Measurements from ENCODE around the gene GALNT16. TPM values are rescaled to one million over a fixed set of nuclear protein-coding genes. Genes with fewer than 3 reads are reported as not detected.

Gene GALNT16
- total RNA-seq, 4 donors from 2014 or later: 2.5 to 11.3 (median 2.8) TPM

DNA sequence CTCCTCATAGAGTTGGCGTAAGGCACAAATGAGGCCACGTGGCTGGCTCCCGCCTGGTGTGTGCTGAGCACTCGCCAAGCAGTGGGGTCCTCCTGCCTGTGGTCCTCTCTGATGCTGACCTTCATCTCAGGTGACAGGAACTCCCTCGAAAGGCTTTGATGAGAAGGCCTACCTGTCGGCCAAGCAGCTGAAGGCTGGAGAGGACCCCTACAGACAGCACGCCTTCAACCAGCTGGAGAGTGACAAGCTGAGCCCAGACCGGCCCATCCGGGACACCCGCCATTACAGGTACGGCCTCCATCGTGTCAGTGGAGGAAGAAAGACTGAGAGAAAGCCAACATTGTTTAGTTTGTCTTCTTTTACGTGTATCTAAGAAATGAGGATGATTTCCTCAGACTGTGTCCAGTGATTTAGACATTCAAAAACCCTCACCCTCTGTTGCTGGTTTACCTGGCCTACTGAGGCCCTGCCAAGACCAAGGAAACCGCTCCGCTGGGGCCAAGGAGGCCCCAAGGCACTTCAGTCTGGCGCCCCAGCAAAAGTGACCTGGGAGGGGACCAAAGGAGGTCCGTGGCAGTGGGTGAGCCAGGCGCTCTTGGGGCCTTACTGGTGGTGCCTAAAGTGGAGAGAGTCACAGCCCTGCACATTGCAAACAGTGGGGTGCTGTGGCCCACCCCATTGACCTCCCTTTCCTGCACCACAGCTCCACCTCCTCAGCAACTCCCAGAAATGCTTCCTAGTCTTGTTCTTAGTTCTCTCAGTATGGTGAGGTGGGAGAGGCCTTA lies 60.8 kb downstream of the GALNT16 start:
- no peaks in the 10 kb centered on the region for H3K36me3 ChIP-seq
- no peaks in the 10 kb centered on the region for H3K9me3 ChIP-seq
- TF ChIP-seq, protein P1, sequence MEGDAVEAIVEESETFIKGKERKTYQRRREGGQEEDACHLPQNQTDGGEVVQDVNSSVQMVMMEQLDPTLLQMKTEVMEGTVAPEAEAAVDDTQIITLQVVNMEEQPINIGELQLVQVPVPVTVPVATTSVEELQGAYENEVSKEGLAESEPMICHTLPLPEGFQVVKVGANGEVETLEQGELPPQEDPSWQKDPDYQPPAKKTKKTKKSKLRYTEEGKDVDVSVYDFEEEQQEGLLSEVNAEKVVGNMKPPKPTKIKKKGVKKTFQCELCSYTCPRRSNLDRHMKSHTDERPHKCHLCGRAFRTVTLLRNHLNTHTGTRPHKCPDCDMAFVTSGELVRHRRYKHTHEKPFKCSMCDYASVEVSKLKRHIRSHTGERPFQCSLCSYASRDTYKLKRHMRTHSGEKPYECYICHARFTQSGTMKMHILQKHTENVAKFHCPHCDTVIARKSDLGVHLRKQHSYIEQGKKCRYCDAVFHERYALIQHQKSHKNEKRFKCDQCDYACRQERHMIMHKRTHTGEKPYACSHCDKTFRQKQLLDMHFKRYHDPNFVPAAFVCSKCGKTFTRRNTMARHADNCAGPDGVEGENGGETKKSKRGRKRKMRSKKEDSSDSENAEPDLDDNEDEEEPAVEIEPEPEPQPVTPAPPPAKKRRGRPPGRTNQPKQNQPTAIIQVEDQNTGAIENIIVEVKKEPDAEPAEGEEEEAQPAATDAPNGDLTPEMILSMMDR (IDR thresholded peaks at IDR 0.05): no peak
- TF ChIP-seq POLR2AphosphoS5 (IDR thresholded peaks at IDR 0.05) (no peak), EP300 (IDR thresholded peaks at IDR 0.05; ENCODE audit: low read depth) (no peak), POLR2A (IDR thresholded peaks at IDR 0.05) (no peak)
- intact Hi-C loops (cut with DNase I; ENCODE audit: low total_unique reads): no loop called here
- in situ Hi-C loops (cut with MboI; ENCODE audit: low pct_ligation_motif_present in 1 of 4, low pct_unique_long_range_greater_than_20kb in 1 of 4, low sequenced_read_pairs in 3 of 4): no loop called here
- H3K4me3 ChIP-seq: no peak overlapping the region
- peaks cover 0 to 12% (median 6%) of the 10 kb centered on the region in 4 donors for H3K4me1 ChIP-seq
- DNase-seq: no peak
- H3K27me3 ChIP-seq: no peaks in the 10 kb centered on the region
- WGBS, 2 donors (ENCODE audit: low coverage in 1 of 2): 85 to 94% methylated on average over 4 to 18 of the region's 18 CpGs
- H3K27ac ChIP-seq: no peak overlapping the region

DNA sequence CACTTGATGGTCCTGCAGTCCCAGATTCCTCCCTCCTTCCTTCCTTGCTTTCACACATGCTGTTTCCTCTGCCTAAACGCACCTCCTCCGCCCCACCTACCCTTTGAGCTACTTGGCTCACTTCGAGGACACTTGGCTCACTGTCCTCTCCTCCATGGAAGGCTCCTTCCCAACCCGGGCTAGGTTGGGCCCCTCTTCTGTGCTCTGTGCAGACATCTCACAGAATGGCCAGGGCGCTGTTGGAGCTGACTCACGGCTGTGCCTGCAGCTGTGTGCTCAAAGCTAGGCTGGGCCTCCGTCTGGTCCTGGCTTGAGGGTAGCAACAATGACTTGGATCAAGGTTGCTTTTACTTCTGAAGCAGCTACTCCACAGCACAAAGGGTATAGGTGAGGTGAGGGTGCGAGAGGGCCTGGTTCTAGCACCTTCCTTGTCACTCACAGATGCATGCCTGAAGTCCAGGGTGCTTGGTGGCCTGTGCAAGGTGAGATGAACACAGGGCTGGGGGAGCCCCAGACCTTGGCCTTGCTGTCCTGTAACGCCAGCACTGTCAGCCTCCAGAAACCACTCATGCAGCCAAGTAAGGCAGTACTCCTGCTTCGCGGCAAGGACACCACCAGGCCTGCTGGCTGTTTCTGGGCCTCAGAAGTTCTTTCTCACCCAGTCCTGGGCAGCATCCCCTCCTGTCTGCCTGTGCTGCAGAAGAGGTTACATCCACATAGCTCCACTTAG lies 61.8 kb downstream of the GALNT16 start:
- H3K4me1 ChIP-seq: peaks cover 0 to 10% (median 6%) of the 10 kb centered on the region in 4 donors
- H3K9me3 ChIP-seq: no peaks in the 10 kb centered on the region
- H3K27ac ChIP-seq: no peak overlapping the region
- H3K27me3 ChIP-seq: no peaks in the 10 kb centered on the region
- WGBS, 2 donors (ENCODE audit: low coverage in 1 of 2): 79% methylated on average over 9 of the region's 11 CpGs; no CpG with 5 or more reads in 1 of the 2 donors
- TF ChIP-seq POLR2AphosphoS5 (IDR thresholded peaks at IDR 0.05) (no peak), EP300 (IDR thresholded peaks at IDR 0.05; ENCODE audit: low read depth) (no peak), POLR2A (IDR thresholded peaks at IDR 0.05) (no peak)
- TF ChIP-seq, protein P1 (IDR thresholded peaks at IDR 0.05): no peak
- DNase-seq: no peak
- no peaks in the 10 kb centered on the region for H3K36me3 ChIP-seq
- intact Hi-C loops (cut with DNase I; ENCODE audit: low total_unique reads) (no loop called here), in situ Hi-C loops (cut with MboI; ENCODE audit: low pct_ligation_motif_present in 1 of 4, low pct_unique_long_range_greater_than_20kb in 1 of 4, low sequenced_read_pairs in 3 of 4) (no loop called here)
- no peak overlapping the region for H3K4me3 ChIP-seq

DNA sequence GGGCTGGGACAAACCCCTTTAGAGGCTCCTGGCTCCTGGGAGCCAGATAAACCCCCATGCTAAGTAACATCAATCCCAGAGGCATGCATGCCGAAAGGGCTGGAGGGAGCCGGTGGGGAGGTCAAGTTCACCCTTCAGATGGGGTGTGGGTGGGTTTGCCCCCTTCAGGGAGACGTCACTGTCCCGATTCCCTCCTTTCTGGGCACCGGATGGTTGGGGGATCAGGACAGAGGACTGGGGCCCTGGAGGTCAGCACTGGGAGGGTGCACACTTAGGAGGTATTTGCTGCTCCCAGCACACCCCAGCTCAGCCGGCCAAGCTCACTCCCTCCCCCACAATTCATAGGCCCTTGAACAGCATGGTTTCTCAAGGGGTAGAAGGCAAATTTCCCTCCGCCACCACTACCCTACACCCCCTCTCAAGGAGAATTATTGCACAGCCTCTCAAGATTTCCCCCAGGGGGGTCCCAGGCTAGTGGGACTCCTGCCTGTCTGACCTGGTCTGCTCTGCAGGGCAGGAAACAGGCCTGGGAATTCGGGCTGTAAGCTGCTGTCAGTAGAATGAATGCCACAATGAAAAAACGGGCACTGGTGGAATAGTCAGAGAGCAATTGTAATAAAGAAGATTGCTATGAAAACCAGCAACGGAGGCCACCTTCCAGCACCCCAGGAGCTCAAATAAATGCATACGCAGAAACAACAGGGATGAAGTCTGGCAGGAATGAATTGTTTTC lies 63.5 kb downstream of the GALNT16 start:
- DNase-seq: no peak
- Histone ChIP-seq H3K36me3 (no peaks in the 10 kb centered on the region), H3K9me3 (no peaks in the 10 kb centered on the region), H3K27ac (no peak overlapping the region), H3K27me3 (no peaks in the 10 kb centered on the region), H3K4me3 (no peak overlapping the region), H3K4me1 (no peaks in the 10 kb centered on the region)
- intact Hi-C loops (cut with DNase I; ENCODE audit: low total_unique reads): no loop called here
- WGBS, 2 donors (ENCODE audit: low coverage in 1 of 2): 72 to 79% methylated on average over 6 of the region's 11 CpGs
- in situ Hi-C loops (cut with MboI; ENCODE audit: low pct_ligation_motif_present in 1 of 4, low pct_unique_long_range_greater_than_20kb in 1 of 4, low sequenced_read_pairs in 3 of 4): no loop called here
- TF ChIP-seq POLR2AphosphoS5 (IDR thresholded peaks at IDR 0.05) (no peak), POLR2A (IDR thresholded peaks at IDR 0.05) (no peak), EP300 (IDR thresholded peaks at IDR 0.05; ENCODE audit: low read depth) (no peak)
- TF ChIP-seq, protein P1 (IDR thresholded peaks at IDR 0.05): no peak

GRCh38 chr14:69323999-69324282 lies 64.0 kb downstream of the GALNT16 start:
- intact Hi-C loops (cut with DNase I; ENCODE audit: low total_unique reads) (no loop called here), in situ Hi-C loops (cut with MboI; ENCODE audit: low pct_ligation_motif_present in 1 of 4, low pct_unique_long_range_greater_than_20kb in 1 of 4, low sequenced_read_pairs in 3 of 4) (no loop called here)
- no peaks in the 10 kb centered on the region for H3K27me3 ChIP-seq
- no peak overlapping the region for H3K4me3 ChIP-seq
- WGBS, 2 donors (ENCODE audit: low coverage in 1 of 2): 92% methylated on average over 1 of the region's 1 CpG; no CpG with 5 or more reads in 1 of the 2 donors
- H3K9me3 ChIP-seq: no peaks in the 10 kb centered on the region
- no peaks in the 10 kb centered on the region for H3K4me1 ChIP-seq
- H3K36me3 ChIP-seq: no peaks in the 10 kb centered on the region
- DNase-seq: no peak
- no peak overlapping the region for H3K27ac ChIP-seq
- TF ChIP-seq EP300 (IDR thresholded peaks at IDR 0.05; ENCODE audit: low read depth) (no peak), POLR2A (IDR thresholded peaks at IDR 0.05) (no peak), POLR2AphosphoS5 (IDR thresholded peaks at IDR 0.05) (no peak)
- TF ChIP-seq, protein P1 (IDR thresholded peaks at IDR 0.05): no peak

Data from transverse colon (tissue), 4 donors.